Measurements from ENCODE around the gene SOWAHB.

DNA sequence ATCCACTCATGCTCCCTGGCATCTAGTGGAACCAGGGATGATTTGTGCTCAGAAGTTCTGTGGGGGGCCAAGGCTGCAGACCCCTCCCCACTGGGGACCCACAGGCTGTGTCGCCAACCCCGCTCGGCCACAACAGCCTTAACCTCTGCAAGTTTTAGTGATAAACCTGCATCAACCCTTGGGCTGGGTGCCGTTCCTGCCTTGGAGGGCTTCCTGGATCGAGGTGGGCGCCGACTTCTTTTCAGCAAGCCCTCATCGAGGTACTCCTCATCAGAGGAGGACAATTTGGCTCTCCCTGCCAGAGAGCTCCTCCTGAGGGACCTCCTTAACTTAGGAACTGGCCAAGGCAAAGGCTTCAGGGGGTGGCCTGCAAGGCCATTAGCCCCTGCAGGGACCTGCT is 1.9 kb downstream of the SOWAHB start:
- TF ChIP-seq POLR2A (IDR thresholded peaks at IDR 0.05): no peak
- TF ChIP-seq, protein P1, sequence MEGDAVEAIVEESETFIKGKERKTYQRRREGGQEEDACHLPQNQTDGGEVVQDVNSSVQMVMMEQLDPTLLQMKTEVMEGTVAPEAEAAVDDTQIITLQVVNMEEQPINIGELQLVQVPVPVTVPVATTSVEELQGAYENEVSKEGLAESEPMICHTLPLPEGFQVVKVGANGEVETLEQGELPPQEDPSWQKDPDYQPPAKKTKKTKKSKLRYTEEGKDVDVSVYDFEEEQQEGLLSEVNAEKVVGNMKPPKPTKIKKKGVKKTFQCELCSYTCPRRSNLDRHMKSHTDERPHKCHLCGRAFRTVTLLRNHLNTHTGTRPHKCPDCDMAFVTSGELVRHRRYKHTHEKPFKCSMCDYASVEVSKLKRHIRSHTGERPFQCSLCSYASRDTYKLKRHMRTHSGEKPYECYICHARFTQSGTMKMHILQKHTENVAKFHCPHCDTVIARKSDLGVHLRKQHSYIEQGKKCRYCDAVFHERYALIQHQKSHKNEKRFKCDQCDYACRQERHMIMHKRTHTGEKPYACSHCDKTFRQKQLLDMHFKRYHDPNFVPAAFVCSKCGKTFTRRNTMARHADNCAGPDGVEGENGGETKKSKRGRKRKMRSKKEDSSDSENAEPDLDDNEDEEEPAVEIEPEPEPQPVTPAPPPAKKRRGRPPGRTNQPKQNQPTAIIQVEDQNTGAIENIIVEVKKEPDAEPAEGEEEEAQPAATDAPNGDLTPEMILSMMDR (IDR thresholded peaks at IDR 0.05): no peak
